ENCODE results near the gene FARSB.

The FARSB gene

DNA sequence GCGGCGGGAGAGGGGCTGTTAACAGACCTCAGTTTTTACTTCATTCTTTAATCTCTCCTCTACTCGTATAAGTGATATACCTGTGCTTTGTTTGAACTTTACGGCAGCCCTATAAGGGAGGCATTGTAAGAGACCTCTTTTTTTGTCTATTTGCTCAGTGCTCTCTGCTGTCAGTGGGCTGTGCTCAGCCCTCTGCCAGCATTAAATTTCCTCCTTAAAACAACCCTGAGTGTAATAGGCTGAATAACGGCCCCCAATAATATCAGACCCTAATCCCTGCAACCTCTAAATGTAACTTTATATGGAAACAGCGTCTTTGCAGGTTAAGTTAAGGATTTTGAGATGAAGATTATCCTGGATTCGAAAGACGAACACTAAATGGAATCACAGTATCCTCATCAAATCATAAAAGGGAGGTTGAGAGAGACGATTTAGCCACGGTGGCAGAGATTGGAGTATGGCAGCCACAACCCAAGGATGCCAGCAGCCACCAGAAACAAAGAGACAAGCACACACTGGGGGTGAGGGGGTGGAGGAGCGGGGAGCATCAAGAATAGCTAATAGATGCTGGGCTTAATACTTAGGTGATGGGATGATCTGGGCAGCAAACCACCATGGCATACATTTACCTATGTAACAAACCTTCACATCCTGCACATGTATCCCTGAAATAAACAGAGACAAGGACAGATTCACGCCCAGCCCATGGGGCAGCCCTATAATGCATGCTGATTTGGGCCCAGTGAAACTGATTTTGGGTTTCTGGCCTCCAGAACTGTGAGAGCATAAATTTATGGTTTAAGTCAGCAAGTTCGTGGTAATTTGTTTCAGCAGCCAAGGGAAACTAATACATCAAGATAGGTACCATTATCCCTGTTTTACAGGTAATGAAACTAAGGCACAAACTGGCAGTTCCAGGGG, 894 bp upstream of the FARSB start:
- no peak for DNase-seq

DNA sequence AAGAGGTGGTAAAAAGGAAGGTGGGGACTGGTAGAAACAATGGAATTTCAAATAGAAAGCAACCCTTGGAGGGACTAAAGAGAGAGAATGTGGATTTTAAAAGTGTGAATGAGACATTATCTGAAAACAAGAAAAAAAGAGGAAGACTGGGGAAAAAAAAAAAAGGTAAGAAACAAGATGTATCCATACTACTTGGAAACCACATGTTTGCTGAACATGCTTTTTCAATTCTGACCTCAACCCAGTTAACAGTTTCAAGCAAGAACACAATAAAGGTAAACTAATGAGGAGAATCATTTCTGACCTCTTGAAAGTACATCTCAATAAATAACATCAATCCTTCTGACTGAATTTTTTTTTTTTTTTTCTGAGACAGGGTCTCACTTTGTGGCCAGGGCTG, 2.6 kb downstream of the FARSB start:
- no peak for DNase-seq

DNA sequence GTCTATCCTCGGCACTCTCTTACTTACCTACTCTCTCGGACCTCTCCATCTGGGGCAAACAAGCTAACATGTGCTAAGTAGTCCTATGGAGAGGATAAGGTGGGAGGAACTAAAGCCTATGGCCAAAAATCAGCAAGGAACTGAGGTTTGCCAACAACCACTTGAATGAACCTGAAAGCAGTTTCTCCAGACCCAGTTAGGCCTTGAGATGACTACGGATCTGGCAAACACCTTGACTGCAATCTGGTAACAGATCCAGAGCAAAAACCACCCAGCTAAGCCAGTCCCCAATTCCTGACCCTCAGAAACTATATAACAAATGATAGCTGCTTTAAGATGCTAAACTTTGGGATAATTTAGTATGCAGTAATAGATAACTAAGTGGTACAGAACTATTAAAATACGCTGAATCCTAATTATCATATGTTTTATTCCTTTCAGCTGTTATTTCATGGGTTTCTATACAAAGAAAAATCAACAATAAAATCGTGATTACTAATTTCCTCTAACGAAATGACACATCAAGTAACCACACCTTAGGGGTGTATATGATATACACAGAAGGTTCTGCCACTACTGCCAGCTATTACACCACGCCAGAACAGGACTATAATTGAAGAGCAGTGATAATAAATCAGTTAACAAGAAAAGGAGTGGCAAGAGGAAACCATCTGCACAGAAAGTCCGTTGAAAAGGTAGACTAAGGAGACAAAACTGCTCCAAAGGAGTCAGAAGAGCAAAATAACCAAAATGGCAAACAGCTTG, 3.2 kb downstream of the FARSB start:
- no peak for DNase-seq

DNA sequence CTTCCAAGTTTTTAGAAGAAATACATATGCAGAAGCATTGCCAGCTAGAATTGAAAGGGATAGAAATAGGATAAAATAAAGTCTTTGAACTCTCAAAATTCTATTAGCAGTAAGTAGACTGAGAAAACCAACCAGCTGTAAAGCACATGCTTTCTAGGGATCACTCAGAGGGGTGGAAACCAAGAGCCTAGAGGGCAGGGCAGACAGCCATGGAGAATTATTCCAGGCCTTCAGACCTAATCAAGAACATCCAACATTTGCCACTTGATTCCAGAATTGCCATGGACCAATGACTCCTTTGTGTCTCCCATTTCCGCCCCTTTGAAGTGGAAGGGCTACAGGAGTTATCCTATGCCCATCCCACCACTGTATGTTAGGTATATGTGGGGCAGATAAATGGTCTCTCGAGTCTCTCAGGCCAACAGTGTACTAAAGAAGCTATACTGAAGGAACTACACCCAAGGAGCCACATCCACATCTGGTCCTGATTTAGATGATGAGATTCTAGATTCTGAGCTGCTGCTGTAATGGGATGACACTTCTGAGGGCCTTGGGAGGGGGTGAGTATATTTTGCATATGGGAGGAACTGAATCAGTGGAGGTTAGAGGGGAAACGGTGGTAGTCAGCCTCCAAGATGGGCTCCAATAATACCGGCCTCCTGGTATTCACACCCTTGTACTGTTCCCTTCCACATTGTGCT, 4.0 kb downstream of the FARSB start:
- DNase-seq, result no peak

DNA sequence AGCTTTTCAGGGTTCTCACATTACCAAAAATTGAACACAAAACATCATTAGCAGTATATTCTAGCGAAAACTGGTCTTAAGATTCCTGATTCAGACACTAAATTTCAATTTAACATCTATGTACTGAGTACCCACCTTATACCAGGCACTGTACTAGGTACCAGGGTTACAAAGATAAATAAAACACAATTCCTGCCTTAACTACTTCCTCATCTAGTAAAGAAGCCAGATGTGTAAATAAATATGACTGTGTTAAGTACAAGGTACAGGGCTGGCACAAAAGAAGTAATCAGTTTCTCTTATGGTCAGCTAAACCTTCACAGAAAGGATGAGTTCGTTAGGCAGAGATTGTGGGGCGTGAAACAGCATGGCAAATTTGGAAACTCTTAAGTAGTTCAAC, 6.1 kb downstream of the FARSB start:
- DNase-seq, result no peak

DNA sequence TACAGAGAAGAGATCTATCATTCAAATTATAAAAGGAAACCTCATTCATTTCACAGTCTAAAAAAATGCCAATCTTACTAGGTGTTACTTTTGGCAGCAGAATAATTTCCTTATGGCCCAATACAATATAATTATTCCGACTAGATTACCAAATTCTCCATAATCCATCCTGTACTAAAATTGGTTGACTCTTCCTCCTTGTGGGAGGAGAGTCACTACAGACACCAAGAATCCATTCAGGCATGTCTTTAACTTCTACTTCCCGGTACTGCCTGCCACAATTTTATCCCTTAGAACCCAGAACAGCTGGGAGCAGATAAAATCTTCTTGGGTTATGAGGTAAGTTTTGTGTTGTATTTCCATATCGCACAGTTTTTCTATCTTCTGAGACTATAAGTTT, 9.9 kb downstream of the FARSB start:
- DNase-seq, result no peak

DNA sequence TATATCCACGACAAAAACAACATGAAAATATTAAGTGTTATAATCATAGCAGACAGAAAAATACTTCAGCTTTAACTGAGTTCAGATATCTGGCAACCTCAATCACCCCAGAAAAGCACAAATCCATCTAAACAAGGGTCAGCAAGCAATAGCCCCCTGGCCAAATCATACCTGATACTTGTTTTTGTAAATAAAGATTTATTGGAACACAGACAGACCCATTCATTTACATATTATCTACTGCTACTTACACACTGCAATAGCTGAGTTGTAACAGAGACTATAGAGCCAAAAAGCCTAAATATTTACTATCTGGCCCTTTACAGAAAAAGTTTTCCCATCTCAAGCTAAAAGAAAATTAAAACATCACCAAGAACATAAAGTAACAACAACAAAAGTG, 12.8 kb downstream of the FARSB start:
- DNase-seq, result no peak

DNA sequence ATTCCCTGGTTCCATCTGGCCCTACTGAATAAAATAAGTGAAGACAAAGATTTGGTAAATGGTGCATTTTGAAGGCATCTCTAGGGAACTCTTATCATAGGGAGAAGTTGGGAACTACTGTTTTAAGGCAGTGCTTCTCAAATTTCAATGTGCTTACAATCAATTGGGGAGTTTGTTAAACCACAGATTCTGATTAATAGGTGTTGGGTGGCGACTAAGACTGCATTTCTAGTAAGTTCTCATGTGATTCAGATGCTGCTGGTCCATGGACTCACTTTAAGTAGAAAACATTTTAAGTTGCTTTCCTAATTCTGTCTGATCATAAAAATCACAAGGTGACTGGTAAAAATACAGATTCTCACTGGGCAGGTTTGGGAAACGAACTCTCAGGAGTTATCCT, 14.6 kb downstream of the FARSB start:
- DNase-seq, result no peak

DNA sequence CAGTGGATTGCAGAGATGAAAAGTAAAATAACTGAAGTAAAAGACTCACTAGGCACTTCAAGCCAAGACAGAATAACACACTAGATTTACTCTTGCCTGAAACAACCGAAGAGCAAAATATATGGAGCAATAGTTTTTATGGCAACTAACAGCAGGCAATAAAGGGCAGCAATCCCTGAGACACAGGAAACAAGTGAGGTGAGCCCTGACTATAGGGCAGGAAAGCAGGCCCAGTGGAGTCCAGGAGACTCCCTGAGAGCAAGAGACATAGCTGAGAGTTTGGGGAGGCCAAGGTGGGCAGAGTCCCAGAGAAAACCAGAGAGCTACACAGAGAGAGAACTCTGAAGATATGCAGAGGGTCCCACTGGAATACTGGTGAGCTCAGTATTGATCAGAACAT, 18.8 kb downstream of the FARSB start:
- DNase-seq, result no peak

DNA sequence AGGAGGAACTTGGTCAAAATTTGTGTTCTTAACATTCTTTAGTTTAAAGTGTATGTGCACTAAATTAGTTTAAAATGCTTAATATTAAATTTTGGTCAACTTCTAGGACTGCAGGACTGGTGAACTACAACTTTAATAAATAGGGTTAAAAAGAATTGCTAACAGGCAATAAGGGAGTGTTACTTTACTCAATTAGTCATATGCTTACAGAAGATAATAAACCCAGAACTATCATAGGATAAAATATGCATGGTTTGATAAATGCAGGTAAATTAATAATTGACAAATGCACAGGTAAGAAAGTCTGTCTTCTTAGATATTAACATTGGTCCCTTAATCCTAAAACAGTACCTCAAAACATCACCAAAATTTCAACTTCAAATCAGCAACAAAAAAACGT, 20.6 kb downstream of the FARSB start:
- DNase-seq, result no peak

DNA sequence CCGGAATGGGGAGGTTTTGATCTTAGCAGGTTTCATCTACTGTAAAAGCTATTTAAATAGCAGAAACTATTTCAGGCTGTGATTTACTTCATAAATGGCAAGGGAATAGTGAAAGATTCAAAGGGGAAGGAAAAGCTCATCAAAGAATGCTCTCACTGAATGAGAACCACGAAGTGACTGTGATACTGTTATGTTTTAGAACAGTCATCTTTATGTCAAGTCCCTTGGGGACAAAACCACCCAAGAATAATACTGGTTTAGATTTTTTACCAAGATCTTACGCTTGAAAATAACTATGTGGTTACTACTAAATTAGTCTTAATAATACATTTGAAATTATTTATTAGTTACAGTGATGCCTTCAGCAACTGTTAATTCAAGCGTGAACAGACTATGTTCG, 28.1 kb downstream of the FARSB start:
- no peak for DNase-seq

DNA sequence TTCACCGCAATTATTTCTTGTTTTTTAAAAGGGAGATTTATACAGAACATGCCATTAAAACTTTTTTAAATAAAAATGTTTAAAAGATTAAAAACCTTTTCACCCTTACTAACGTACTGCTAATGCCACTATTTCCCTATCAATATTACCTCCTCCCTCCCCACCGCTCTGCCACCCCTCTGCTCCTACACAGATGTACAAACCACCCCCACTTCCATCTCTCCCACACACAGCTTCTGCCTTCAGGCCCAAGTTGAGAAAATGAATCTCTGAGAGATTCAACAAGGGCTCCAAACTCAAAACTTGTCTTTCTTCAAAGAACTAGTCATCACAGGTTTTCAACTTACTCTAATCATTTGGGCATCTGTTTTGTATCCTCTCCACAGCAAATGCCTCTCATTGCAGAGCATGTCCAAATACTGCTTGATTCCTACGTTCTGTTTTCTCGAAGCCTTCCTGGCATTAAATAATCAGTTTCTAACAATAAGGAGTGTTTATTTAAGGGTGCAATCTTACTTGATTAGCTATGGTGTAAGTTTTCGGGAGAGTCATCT, 32.1 kb downstream of the FARSB start:
- no peak for DNase-seq

DNA sequence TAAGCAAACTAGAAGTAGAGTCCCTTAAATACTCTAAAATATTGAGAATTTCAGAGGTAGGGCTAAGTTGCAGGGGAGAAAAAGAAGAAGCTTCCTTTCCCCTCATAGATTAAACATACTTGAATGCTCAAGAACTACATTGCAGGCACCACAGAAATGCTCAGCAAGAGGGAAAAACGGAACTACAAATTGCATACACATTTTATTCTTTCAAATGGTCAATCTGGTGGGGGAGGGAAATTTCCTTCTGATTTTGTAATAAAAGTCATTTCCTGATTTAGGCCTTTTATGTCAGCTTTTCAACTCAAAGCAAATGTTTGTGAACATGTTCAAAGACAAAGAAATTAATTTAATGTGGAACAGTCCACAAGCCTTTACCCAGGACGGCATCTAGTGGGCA, 33.0 kb downstream of the FARSB start:
- DNase-seq, result no peak

DNA sequence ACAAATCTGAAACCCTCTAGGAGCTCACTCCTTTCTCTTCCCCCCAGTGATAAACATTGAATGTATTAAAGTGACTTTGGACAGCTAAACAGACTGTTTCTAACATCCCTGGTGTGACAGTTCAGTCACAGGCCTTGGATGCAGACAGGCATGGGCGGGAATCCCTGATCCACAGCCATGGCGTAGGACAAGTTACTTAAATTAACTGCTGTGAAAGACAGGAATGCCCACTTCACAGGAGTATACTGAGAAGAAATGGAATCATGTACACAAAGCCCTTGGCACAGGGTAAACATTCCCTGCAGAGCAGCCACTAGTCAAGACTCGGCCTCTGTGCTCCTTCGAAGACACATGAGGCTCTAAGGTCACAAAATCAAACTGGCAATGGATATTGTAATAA, 34.0 kb downstream of the FARSB start:
- DNase-seq, result no peak

DNA sequence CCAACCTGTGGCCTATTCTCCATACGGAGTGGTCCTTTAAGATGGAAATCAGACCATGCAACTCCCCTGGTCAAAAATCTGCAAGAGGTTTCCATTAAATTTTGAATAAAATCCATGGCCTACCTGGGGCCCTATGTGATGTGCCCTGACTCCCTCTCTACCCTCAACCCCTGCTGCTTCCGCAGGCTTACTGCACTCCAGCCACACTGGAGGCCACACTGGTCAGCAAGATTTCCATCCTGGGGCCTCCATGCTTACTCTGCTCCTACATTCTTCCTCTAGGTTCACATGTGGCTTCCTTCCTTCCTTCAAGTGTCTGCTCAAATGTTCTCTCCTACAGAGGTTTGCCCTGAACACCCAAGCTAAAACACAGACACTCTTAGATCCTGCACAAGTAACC, 40.6 kb downstream of the FARSB start:
- DNase-seq, result no peak

DNA sequence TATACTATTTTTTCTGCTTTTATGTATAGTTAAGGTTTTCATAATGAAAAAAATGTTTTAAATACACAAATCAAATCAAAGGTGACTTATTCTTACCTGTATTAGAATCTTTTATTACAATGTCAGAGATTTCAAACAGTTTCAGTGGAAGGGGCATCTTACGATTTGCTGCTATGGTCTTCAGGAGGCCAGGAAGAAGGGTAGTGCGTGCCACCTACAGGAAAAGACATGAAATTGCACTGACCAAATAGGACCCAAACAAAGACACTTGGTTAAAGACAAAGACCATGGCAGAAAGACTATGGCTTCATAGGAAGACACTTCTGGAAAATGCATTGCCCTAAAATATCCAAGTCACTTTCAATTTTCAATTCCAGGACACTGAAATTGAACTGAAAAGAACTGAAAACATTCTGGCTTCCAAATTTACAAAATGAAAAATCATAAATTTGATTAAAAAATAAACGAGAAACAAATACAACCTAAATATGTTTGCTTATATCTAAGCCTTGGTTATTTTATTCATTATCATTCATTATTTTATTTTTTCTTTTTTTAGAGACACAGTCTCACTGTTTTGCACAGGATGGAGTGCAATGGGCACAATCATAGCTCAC, 42.1 kb downstream of the FARSB start:
- DNase-seq, result peak; percentile 30

DNA sequence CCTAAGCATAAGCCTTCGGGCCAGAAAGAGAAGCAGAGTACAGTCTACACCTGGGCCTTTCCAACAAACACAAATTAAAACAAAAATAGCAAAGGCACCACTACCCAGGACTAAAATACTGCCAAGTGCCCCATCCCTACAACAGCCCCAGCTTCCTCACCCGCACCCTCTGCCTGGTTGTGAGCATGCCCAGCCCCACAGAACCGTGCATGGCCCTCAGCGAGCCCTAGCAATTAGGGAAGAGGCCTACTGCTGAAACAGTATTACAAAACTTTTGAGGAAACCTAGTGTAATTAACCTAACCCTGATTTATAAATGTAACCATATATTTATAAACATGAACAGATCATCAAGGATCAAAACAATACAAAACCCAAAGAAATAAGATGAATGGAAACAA, 44.2 kb downstream of the FARSB start:
- DNase-seq, result no peak

DNA sequence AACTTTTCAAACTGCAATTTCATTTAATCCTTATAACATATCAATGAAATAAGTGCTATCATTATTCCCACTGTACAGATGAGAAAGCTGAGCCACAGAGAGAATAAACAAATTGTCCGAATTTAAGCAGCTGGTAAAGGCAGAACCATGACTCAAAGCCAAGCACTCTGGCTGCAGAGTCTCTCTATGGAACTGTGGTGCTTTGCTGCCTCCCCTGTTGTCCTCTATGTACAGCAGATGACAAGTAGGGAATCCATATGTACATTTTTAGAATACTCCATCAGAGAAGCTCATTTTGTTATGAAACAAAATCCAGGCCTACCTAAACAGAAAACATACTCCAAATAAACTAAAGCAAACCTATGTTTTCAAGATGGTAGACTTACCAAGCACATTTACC, 45.1 kb downstream of the FARSB start:
- no peak for DNase-seq

DNA sequence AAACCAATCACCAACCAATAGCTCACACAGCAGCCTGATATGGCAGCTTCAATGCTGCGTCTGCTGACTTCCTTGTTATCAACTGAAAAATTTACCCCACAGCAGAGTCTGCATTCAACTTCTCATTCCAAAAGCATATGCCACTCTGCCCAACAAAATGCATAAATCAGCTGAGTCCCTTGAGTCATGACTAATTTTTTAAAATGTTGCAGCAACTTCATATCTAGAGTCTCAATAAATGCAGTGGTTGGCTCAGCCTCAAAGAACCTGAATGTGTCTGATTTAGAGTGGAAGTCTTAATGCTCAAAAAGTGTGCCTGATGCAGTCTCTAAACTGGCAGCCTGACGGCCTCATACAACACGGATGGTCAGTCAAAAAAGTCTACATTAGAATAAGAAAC, 46.5 kb downstream of the FARSB start:
- DNase-seq, result no peak

DNA sequence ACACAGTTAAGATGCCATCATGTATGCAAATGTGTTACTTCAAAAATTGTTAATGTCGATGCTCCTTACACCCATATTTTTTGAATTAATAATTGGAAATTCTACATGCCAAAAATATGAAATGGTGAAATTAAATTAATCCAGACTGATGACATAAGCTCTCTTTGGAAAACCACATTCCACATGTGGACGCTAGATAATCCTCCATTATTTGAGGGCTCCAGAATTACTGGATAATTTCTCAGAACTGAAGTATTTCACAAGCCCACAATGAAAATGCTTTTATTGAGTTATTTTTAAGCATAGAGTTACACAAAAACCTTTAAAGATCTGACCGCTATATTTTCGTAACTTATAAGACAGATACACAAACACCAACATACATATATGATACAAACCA, 47.8 kb downstream of the FARSB start:
- no peak for DNase-seq

DNA sequence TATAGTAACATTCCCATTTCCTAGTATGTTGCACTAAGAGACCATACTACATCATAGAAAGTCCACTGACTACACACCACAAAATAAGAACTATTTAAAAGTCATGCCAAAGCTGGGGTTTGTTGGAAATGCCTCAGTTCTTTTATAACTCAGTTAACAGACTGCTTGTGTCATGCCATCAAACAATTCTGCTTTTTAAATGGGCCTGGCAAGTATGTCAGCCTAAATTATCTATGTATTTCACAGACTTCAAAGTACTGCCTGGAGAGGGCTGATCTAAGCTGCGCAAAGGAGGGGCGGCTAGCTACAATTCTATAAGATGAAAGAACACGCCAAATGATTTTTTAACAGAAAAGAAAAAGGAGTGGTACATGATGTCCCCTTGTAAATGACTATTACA, 49.6 kb downstream of the FARSB start:
- DNase-seq, result no peak

DNA sequence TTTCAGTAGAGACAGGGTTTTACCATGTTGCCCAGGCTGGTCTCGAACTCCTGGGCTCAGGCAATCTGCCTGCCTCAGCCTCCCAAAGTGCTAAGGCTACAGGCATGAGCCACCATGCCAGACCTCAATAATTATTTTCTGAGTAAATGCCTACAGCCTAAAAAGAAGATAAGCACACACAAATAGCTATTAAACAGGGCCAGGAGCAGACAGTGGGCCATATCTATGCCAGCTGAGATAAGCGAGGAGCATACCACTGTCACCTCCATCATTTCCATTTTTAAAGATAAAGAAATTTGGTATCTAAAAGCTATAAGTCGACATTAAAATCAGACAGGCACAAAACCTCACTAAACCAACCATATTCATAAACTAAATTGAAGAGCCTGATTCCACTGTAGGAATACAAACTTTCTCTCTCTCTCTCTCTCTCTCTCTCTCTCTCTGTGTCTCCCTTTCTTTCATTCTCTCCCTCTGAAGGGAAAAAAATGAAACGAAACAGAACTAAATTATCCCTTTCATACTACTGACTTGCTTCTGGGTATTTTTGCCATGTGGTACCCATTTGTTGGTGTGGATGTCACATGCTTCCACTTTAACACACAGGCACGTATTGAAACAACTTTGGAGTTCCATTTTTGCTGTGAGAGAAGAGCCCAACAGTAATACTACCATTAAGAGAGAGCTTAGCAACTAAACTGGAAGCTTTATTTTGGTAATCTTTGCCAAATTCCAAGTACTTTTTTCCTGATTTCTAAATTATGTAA, 51.0 kb downstream of the FARSB start:
- DNase-seq, result no peak
